ENCODE data around the gene CDK5.
A peak's percentile ranks its signal among the peaks of the same experiment; 100 is the strongest.

The CDK5 gene

DNA sequence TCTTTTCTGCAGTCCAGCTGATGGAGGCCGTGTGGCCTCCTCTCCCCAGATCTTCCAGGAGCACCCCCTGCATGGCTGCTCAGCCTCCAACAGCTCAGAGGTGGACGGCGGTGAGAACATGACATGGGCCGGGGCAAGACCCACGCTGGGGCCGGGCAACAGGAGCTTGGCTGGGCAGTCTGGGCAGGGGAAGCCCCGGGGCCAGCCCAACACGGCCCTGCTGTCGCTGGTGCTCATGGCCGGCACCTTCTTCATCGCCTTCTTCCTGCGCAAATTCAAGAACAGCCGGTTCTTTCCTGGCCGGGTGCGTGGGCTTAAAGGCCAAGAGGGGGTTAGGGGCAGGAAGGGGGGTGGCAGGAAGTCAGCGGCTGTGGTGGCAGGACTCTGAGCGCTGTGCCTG is 16.3 kb upstream of the CDK5 start:
- no peak for DNase-seq (ENCODE audit: low spot score)

DNA sequence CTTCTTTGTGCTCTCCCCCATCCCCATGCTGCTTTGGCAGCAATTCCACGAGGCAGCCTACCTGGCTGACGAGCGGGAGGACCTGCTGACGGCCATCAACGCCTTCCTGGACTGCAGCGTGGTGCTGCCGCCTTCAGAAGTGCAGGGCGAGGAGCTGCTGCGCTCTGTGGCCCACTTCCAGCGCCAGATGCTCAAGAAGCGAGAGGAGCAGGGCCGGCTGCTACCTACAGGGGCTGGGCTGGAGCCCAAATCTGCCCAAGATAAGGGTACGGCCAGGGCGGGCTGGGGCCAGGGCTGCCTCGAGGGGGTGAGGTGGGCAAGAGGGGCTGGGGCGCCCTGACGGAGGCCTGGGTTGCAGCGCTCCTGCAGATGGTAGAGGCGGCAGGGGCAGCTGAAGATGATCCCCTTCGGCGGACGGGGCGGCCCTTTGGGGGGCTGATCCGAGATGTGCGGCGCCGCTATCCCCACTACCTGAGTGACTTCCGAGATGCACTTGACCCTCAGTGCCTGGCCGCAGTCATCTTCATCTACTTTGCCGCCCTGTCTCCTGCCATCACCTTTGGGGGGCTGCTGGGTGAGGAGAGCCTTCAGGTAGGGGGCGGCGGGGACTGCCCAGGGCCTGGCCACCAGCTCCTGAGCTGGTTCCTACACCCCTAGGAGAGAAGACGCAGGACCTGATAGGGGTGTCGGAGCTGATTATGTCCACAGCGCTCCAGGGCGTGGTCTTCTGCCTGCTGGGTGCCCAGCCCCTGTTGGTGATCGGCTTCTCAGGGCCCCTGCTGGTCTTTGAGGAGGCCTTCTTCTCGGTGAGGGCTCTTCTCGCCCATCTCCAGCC is 13.6 kb upstream of the CDK5 start:
- no peak for DNase-seq (ENCODE audit: low spot score)

DNA sequence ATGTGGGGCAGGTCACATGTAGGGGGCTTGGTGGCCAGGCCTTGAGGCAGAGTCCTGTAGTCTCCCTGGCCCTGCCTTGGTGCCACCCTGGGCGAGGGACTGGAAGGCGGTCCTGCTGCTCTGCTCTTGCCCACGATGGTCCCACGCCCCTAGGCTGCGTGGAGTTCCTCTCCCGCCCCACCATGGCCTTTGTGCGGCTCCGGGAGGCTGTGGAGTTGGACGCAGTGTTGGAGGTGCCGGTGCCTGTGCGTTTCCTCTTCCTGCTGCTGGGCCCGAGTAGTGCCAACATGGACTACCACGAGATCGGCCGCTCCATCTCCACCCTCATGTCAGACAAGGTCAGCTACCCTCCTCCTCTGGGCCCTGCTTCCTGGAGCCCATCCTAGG is 12.9 kb upstream of the CDK5 start:
- DNase-seq (ENCODE audit: low spot score): no peak

DNA sequence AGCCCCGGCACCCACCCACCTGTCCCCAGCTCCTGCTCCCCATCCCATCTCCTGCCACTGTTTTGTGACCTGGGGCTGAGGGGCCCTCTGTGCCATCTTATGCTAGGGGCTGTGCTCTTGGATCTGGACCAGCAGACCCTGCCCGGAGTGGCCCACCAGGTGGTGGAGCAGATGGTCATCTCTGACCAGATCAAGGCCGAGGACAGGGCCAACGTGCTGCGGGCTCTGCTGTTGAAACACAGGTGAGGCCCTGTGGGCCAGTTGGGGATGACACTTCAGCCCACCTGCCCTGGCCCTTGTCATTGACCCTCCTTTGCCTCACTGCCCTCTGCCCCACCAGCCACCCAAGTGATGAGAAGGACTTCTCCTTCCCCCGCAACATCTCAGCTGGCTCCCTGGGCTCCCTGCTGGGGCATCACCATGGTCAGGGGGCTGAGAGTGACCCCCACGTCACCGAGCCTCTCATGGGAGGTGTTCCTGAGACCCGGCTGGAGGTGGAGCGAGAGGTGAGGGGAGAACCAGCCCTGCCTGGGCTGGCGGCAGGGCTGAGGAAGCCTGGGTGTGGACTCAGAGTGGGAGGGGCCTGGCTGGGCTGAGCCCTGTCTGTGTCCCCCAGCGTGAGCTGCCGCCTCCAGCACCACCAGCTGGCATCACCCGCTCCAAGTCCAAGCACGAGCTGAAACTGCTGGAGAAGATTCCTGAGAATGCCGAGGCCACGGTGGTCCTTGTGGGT is 12.3 kb upstream of the CDK5 start:
- DNase-seq (ENCODE audit: low spot score): no peak

DNA sequence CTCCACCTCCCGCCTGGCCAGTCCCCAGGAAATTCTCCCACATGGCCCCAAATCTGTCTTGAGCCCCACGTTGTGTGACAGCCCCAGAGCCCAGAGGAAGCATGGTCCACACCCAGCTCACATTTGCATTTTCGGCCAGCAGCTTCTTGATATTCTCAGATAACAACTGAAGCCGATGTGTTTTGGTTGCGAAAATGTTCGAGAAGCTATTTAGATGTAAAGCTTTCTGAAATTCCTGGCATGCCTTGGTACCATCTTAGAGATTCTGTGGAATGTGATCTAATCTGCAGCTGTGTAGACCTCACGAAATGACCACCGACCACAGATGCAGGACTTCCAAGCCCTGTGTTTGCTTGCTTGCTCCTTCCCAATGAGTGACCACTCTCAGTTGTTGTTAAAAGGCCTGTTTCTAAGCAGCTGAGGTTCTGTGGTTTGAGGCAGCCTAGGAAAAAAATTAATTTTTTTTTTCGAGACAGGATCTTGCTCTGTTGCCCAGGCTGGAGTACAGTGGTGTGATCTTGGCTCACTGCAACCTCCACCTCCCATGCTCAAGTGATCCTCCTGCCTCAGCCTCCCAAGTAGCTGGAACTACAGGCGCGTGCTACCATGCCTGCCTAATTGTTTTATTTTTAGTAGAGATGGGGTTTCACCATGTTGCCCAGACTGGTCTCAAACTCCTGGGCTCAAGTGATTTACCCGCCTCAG is 10.5 kb upstream of the CDK5 start:
- no peak for DNase-seq (ENCODE audit: low spot score)

DNA sequence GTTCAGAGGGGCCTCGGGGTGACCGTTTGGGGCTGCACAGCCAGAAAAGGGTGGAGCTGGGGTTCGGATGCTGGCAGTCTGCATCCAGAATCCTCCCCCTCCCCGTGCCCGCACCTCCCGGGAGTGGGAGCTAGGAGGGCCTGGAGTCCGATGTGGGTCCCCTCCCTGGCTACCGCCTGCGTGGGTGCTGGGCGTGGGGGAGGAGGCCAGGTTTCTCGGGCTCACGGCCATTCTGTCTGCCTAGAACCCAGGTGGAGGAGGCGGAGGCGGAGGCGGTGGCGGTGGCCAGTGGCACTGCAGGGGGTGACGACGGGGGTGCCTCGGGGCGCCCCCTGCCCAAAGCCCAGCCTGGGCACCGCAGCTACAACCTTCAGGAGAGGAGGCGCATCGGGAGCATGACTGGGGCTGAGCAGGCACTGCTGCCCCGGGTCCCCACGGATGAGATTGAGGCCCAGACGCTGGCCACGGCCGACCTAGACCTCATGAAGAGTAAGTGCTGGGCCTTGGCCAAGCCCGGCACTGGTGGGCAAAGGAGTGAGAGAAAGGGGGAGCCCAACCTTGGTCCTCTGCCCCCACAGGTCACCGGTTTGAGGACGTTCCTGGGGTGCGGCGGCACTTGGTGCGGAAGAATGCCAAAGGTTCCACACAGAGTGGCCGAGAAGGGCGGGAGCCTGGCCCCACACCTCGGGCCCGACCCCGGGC is 8.7 kb upstream of the CDK5 start:
- no peak for DNase-seq (ENCODE audit: low spot score)

DNA sequence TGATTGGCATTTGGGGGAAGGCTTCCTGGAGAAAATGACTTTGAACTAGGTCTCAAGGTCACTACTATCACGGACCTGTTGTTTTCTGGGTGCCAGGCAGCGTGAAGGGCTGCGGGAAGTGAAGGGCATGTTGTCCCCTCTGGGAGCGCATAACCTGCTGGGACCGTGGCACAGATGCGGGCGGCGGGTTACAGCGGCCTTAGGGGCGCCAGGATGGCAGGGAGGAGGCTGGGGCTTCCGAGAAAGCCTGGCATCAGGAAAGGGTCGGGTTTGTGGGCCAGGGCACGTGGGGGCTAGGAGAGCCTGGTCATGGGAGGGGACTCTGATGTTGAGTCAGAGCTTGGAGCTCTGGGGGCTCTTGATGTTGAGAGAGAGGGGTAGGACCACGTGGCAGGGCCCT is 7.8 kb upstream of the CDK5 start:
- DNase-seq (ENCODE audit: low spot score): no peak

DNA sequence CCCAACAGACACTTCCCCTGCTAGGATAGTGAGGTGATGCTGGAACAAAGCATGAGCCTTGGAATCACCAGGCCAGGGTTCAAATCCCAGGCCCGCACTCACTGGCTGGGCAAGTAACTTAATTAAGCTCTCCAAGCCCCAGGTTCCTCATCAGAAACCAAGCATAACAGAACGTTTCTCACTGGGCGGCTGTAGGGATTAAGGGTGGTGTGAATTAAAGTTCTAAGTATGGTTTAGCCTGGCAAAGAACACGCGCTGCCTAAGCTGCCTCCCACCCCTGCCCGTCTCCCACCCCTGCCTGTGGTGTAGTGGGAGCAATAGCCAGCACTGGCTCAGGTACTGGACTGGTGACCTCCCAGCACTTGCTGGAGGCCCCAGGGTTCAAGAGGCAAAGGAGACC is 7.3 kb upstream of the CDK5 start:
- DNase-seq (ENCODE audit: low spot score): no peak

DNA sequence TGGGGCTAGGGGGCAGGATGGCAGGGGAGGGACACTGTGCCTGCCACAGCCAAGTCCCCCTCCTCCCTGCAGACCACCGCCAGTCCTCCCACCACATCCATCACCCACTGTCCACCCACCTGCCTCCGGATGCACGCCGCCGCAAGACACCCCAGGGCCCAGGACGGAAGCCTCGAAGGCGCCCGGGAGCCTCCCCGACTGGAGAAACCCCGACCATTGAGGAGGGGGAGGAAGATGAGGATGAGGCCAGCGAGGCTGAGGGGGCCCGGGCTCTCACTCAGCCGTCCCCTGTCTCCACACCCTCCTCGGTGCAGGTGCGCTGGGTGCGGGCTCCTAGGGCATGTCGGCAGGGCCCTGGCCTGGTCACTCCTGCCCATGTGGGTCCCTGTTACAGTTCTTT is 6.8 kb upstream of the CDK5 start:
- no peak for DNase-seq (ENCODE audit: low spot score)

DNA sequence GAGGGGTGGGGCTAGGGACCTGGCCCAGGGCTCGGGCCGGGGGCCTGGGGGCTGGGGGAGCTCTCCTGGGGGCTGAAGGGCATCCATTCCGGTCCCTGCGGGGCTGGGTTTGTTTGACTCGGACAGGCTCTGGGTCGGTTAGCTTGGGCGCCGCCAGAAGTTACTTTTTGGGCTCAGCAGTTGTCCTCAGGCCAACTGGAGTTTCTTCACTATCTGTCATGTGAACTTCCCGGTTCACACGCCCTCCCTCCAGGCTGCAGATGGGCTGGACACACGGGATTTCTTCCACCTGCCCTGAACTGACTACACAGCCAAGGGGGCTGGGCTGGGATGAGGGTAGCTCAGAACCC is 5.5 kb upstream of the CDK5 start:
- DNase-seq (ENCODE audit: low spot score): no peak

DNA sequence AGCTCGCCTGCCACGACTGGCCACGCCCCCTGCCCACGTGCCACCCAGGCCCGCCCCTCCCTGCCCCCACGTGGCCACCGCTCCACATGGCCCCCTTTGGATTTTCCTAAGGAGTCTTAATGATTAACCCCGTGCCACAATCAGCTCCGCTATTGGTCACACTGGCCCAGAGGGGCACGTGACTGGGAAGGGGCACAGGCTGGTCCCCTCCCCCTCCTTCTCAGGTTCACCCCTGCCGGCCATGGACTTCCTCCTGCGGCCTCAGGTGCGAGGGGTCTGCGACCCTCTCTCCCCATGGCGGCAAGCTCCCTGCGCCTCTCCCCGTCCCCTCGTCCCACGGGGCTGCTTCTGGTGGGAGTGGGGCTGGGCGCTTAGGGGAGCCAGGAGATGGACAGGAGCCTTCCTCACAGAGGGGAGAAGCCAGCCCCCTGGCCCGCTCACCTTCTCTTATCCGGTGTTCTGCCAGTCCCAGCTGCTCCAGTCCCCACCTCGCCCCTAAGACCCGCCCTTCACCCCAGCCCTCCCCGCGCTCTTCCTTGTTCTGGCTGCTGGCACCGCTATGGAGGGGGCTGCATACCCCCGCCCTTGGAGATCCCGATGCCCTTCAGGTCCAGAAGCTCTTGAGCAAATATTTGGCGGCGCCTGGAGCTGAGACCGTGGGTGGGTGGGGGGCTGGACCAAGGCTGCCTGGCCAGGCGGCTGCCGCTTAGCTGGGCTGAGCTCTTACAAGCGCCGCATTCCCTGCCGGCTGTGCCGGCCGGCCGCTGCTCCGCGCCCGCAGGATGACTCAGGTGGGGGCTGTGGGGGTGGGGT is 4.9 kb upstream of the CDK5 start:
- DNase-seq (ENCODE audit: low spot score): peak; percentile 88

DNA sequence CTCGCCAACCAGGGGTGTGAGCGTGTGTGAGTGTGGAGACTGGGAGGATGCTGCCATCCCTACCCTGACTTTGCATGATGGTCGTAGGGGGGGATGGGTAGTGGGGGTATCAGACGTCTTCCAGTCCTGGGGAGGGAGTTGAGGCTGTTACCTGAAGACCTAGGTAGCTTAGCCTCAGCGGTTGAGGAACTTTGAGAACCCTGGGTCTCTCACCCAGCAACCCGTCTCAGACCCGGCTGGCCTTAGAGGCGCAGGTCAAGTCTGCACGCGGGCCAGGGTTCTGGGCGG is 4.4 kb upstream of the CDK5 start:
- DNase-seq (ENCODE audit: low spot score): no peak

DNA sequence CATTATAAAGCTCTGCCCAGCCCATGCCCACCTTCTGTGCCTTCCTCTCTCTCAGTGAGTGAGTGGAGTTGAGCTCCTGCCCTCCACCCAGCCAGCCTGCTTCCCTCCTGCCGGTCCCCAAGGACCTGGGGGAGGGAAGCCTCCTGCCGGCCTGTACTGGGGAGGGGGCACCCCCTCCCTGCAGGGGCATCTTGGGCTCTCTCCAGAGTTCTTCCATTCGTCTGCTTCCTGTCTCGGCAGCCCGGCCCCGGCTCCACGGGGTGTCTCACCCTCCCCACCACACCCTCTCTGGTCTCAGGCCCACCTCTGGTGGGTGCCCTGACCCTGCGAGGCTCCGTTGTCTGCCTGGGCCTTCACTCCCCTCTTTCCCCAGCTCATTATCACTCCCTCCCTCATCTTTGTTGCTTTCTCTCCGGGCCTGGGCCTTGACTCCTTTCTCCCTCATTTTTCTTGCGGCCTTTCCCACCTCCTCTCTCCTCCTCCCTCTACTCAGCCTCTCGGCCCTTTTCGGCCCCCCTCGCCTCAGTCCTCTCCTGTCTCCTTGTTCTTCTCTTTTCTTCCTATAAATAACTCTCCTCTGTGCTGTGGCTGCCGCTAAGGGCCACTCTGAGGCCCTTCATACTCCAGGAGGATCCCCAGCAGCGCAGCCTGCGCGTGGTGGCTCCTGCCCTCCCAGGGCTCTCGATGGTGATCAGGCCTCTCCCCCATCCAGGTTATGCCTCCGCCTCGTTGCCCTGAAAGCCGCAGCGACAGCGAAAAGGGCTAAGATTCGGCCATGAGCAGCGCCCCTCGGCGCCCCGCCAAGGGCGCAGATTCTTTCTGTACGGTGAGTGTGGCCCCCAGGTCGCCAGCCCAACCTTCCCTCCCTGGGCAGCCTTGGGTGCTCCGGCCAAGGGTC is 3.8 kb upstream of the CDK5 start:
- no peak for DNase-seq (ENCODE audit: low spot score)

DNA sequence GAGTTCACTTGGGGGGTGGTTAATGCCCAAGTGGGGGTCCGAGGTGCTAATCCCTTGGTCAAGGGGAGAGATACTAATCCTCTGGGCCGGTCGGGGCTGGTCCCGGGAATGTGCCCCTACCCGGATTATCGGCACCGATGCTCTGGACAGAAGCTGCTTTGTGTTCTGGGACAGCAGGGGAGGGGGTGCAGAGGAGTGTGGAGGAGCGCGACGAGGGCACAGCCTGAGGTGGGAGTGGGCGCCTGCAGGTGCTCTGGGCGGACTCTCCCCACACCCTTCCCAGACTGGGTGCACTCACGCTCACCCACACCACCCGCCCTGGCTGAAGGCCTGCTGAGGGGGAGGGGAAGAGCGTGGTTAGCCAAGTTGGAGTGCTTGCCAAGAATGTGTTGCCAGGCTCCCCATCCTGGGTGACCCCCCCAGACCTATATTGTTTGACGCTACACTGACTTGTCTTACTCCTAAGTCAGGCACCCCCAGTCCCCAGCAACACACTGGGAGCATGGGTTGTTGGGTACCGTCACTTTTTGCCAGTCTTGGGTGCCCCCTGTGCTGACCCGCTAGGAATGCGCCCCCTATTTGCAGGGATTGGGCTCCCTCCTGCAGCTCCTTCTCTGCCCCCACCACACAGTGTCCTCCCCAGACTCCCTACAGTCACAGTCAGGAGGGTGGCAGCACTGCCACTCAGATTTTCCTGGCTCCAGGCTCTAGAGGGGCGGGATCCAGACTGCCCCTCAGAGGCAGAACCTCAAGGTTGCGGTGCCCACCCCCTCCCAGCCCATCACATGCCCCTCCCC is 2.9 kb upstream of the CDK5 start:
- DNase-seq (ENCODE audit: low spot score): peak; percentile 21

DNA sequence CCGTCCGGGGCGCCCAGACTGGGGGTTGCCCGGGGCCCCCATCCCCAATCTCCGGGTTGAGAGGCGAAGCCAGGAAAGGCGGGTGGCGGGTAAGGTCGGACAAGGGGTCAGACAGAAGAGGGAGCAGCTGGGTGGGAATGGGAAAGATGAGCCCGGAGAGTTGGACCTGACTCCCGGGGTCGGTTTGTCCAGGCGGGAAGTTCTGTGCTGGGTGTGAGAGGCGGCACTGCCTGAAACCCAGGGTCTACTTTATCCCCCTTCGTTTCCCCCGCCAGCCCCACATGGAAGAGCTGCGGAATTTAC is 2.4 kb upstream of the CDK5 start:
- DNase-seq (ENCODE audit: low spot score): peak; percentile 25

DNA sequence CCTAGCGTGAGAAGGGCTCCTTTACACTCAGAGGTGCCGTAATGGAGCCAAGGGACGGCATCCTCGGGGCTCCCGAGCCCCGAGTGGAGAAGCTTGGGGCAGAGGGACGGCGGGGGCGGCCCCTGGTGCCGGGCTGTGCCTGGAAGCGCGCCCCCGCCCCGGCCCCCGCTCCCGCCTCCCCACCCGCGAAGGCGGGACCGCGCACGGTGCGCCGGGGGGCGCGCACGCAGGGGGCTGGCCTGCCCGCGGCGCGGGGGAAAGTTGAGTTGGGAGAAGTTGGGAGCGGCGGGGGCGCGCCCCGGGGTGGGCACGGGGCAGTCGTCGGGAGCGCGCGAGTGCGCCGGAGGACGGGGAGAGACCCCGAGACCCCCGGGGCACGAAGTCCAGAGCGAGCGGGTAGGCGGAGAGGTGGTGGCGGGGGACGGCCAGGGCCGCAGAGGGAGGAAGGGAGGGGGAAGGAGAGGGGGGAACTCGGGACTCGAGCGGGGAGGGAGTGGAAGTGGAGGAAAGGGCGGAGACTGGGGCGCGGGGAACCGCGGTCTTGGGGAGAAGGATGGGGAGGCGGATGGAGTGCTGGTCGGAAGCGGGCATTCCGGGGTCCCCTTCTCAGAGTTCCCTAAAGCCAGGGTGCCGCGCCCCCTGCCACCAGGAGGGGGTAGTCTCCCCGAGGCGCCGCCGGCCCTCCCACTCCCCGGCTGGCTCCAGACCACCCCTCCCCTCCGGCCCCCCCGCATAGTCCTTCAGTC is 1.8 kb upstream of the CDK5 start, which contains the start of gene SLC4A2:
Gene SLC4A2 (plus strand): TSS at position 223 of the 746 bp plus-strand sequence. CDS start 2,399 bp downstream, outside the sequence.
- peak; percentile 59 for DNase-seq (ENCODE audit: low spot score)

DNA sequence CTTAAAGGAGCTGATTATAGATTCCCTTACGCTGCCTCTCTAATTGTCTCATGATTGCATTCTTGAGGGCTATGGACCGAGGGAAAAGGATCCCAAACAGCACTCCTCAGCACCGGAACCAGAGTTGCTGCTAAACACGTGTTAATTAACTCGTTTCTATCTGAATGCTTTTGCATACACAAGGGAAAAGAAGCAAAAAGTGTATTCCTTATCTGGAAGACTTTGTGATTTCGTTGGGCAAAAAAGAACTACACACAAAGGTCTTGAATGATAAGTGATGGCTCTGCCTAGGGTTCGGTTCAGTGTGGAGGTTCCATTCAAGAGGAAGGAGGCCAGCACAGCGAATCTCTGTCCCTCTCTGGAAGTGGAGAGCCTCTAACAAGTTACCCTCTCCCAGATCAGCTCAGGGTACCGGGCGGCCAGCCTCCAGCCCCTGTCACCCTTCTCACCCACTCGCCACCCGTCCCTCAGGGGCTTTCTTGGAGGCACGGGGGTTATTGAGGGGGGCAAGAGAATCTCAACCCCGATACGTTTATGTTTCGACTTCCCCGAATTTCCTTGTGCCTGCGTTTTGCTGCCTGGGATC is 1.2 kb upstream of the CDK5 start:
- DNase-seq (ENCODE audit: low spot score): peak; percentile 31

DNA sequence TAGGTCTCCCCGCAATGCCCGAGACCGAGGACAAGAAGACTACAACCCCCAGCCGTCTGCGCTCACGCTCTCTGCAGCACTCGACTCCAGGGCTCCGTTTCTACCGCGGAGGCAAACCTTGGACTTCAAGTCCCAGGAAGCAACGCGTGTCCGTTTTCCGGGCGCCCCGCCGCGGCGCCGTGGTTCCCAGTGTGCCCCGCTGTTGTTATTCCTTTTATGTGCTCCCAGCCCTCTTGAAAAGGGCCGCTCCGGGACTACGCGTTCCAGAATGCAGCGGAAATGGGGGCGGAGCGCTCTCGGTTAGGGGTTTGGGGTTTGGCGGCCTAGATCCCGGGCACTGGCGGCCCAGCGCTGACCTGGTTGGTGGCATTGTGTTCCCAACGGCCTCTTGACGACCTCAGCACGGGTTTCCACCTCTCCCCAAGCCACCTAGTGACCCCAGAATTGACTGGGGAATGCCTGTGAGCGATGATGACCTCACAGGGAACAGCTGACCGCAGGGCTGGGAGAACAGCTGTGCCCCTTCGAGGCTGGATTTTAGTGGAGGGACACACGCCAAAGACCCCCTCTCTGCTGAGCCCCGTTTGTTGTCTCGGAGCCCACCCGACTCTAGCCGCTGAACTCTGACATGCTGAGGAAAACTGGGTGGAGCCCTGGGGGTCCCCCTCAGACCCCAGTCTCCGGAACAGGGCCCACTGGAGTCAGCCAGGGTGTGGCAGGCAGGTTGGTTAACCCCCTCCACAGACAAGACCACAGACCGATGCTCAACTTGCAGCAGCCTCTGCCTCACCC is 488 bp upstream of the CDK5 start:
- peak; percentile 99 for DNase-seq (ENCODE audit: low spot score)

Data from SW480 (cell line).